K562 (cell line): Measurements from ENCODE around the gene SLC25A29. TPM values are rescaled to one million over a fixed set of nuclear protein-coding genes. Genes with fewer than 3 reads are reported as not detected.

ENCODE experiments used
- CEBPG ChIP-seq, 3 experiments: fragments of 200-800 bp in 1 of 3; sonication (Bioruptor generic) in 1 of 3; sonication (generic) in 1 of 3; formaldehyde crosslinking in 1 of 3; IDR thresholded peaks in 2 of 3; conservative IDR thresholded peaks in 1 of 3; 2 replicates each; pipeline versions ENCODE4 v1.6.1 to v1.8.0; 2016 to 2022; ENCODE audit warnings: missing compliant biosample characterization in 2 of 3, missing genetic modification characterization in 2 of 3, mild to moderate bottlenecking in 1 of 3, missing genetic modification reagents in 1 of 3
- CXXC5 ChIP-seq: fragments of 250-450 bp; sonication (Bioruptor Pico); IDR thresholded peaks from 2 replicates; pipeline ENCODE4 v1.8.0; 2022; ENCODE audit warnings: inconsistent platforms, mild to moderate bottlenecking, moderate library complexity
- DNMT1 ChIP-seq: fragments of 450-650 bp; IDR thresholded peaks from 2 replicates; pipeline ENCODE4 v1.6.1; 2016; ENCODE audit warnings: antibody characterized with exemption, mild to moderate bottlenecking
- GABPB1 ChIP-seq: sonication (generic); formaldehyde crosslinking; IDR thresholded peaks from 2 replicates; pipeline ENCODE4 v1.8.0; 2022; ENCODE audit warnings: mild to moderate bottlenecking, missing genetic modification reagents
- GATA2 ChIP-seq: sonication (generic); formaldehyde crosslinking; IDR thresholded peaks from 2 replicates; pipeline ENCODE4 v1.4.0; 2020; ENCODE audit warnings: mild to moderate bottlenecking, missing genetic modification reagents
- HDAC8 ChIP-seq: fragments of 450-650 bp; IDR thresholded peaks from 2 replicates; pipeline ENCODE4 v1.6.1; 2016; ENCODE audit warnings: mild to moderate bottlenecking, missing genetic modification characterization, moderate library complexity, missing compliant biosample characterization
- HNRNPL ChIP-seq: fragments of 200-400 bp; formaldehyde crosslinking; IDR thresholded peaks from 2 replicates; pipeline ENCODE4 v1.6.1; 2017; ENCODE audit warnings: low read depth, mild to moderate bottlenecking, low read length
- KLF6 ChIP-seq: fragments of 250-450 bp; sonication (Bioruptor Pico); IDR thresholded peaks from 2 replicates; pipeline ENCODE4 v1.4.0; 2020; ENCODE audit warnings: mild to moderate bottlenecking, moderate library complexity, borderline replicate concordance
- PHF20 ChIP-seq: fragments of 450-650 bp; IDR thresholded peaks from 2 replicates; pipeline ENCODE4 v1.6.1; 2018; ENCODE audit not compliant: partially characterized antibody
- SMAD1 ChIP-seq: fragments of 150-350 bp; IDR thresholded peaks from 2 replicates; pipeline ENCODE4 v1.6.1; 2014; ENCODE audit warnings: low read length, low read depth; ENCODE audit not compliant: partially characterized antibody
- STAT6 ChIP-seq: sonication (generic); formaldehyde crosslinking; IDR thresholded peaks from 2 replicates; pipeline ENCODE4 v1.8.1; 2023; ENCODE audit warnings: mild to moderate bottlenecking, missing genetic modification reagents
- TSHZ1 ChIP-seq: fragments of 250-450 bp; sonication (Bioruptor Pico); IDR thresholded peaks from 2 replicates; pipeline ENCODE4 v1.4.0; 2020; ENCODE audit warnings: mild to moderate bottlenecking, moderate library complexity
- ZFP36 ChIP-seq: fragments of 150-350 bp; IDR thresholded peaks from 2 replicates; pipeline ENCODE4 v1.6.1; 2018; ENCODE audit warnings: low read length, low read depth; ENCODE audit not compliant: partially characterized antibody
- ZNF134 ChIP-seq: fragments of 250-450 bp; sonication (Bioruptor Pico); conservative IDR thresholded peaks from 2 replicates; pipeline ENCODE4 v1.4.0; 2020
- ZNF3 ChIP-seq: fragments of 250-450 bp; sonication (Bioruptor Pico); IDR thresholded peaks from 2 replicates; pipeline ENCODE4 v1.5.0; 2021; ENCODE audit warnings: mild to moderate bottlenecking, moderate library complexity
- ZNF592 ChIP-seq: fragments of 450-650 bp; IDR thresholded peaks from 2 replicates; pipeline ENCODE4 v1.6.1; 2017; ENCODE audit warnings: antibody characterized with exemption, mild to moderate bottlenecking
- polyA plus RNA-seq, 8 experiments: library from polyadenylated mRNA; depleted of rRNA in 4 of 8; stranded (reverse) in 5 of 8; unstranded in 3 of 8; fragments of >200 nt; fragmentation: Nextera tagmentation in 2 of 8; fragmentation: Illumina TruSeq in 1 of 8; extraction: Ambion mirVana in 2 of 8; extraction: Trizol in 1 of 8; gene quantifications; 2 replicates each; pipeline versions ENCODE4 v1.2.1 to v1.2.3, GENCODE V29; 2011 to 2014; ENCODE audit warnings: inconsistent platforms in 1 of 8, missing spikeins in 1 of 8
- total RNA-seq, 7 experiments: library from RNA; depleted of rRNA in 6 of 7; stranded (reverse); fragments of >200 nt in 6 of 7; fragmentation: Illumina TruSeq in 2 of 7; extraction: Trizol in 2 of 7; gene quantifications; 2 replicates each; pipeline versions ENCODE4 v1.2.1 to v1.2.3, GENCODE V29; 2011 to 2021; ENCODE audit warnings: low replicate concordance in 1 of 7

SLC25A29 gene
- total and polyA plus RNA-seq, 9 of the 15 experiments (the other 6 are each of a cell fraction or from before 2014, with no cell fraction given): 0.07 to 17.5 (median 4.8) TPM

GRCh38 chr14:100306101-100306997, at the start of gene SLC25A29 (continued):
- TF ChIP-seq HNRNPL: 0 out of 2 replicates have a peak, but pooled peaks have one; percentile 48
- no peak for TF ChIP-seq SMAD1
- TF ChIP-seq CXXC5 (CRISPR knock-in tag): peak; percentile 50; the same call in 1 of the 2 replicates
- TF ChIP-seq GATA2 (CRISPR knock-in tag): no peak
- no peak for TF ChIP-seq DNMT1
- no peak for TF ChIP-seq STAT6 (CRISPR knock-in tag)
- TF ChIP-seq HDAC8 (tag): no peak
- TF ChIP-seq ZNF3 (CRISPR knock-in tag): no peak
- no peak for TF ChIP-seq KLF6
- TF ChIP-seq PHF20: peak; percentile 7
- peak; percentile 41; the same call in 1 of the 2 replicates for TF ChIP-seq GABPB1
- TF ChIP-seq ZFP36: no peak
- no peak for TF ChIP-seq ZNF592
- TF ChIP-seq CEBPG (CRISPR knock-in tag; IDR thresholded peaks at IDR 0.05): peak; percentile 62; the same call in 1 of the 2 replicates
- TF ChIP-seq CEBPG (tag; conservative IDR thresholded peaks at IDR 0.05 in 1 of 2, IDR thresholded peaks at IDR 0.05 in 1 of 2): peak in 1 of 2 experiments; percentile 49; a peak in 2 of 4 replicates
- TF ChIP-seq TSHZ1 (CRISPR knock-in tag): no peak
- TF ChIP-seq ZNF134 (CRISPR knock-in tag): no peak
